Astrocyte (in vitro differentiated cells and primary cell): Measurements from ENCODE around the gene PAPPA2. TPM values are rescaled to one million over a fixed set of nuclear protein-coding genes. Genes with fewer than 3 reads are reported as not detected.

Experiments used
- DNase-seq: peaks from one replicate; pipeline ENCODE4 v3.0.0-alpha.2; 2010; ENCODE audit warnings: low read depth
- FAIRE-seq: peaks from 2 replicates; lab custom pipeline; 2011; peaks lifted over from hg19 to GRCh38; lab: Jason Lieb, UNC
- H2AFZ ChIP-seq: 2 replicates; pipeline ENCODE4 v1.6.0; 2012; ENCODE audit warnings: low read depth, low read length, inconsistent platforms
- H3K27ac ChIP-seq: 2 replicates; pipeline ENCODE4 v1.5.1; 2011; ENCODE audit warnings: low read depth, low read length, inconsistent platforms
- H3K27me3 ChIP-seq: 2 replicates; pipeline ENCODE4 v1.6.0; 2011; ENCODE audit warnings: low read length, inconsistent platforms; ENCODE audit not compliant: insufficient read depth
- H3K36me3 ChIP-seq: 2 replicates; pipeline ENCODE4 v1.5.1; 2011; ENCODE audit warnings: low read length, inconsistent platforms; ENCODE audit not compliant: insufficient read depth
- H3K4me1 ChIP-seq: 2 replicates; pipeline ENCODE4 v1.5.1; 2011; ENCODE audit warnings: low read length, inconsistent platforms; ENCODE audit not compliant: insufficient read depth
- H3K4me2 ChIP-seq: 2 replicates; pipeline ENCODE4 v1.6.0; 2012; ENCODE audit warnings: low read length, inconsistent platforms
- H3K4me3 ChIP-seq: 2 replicates; pipeline ENCODE4 v1.5.1; 2011; ENCODE audit warnings: low read depth, mild to moderate bottlenecking, low read length, inconsistent platforms; ENCODE audit not compliant: insufficient read depth
- H3K79me2 ChIP-seq: 2 replicates; pipeline ENCODE4 v1.6.0; 2012; ENCODE audit warnings: mild to moderate bottlenecking, low read length, inconsistent platforms; ENCODE audit not compliant: insufficient read depth
- H3K9ac ChIP-seq: 2 replicates; pipeline ENCODE4 v1.6.0; 2012; ENCODE audit warnings: mild to moderate bottlenecking, low read length, inconsistent platforms
- H3K9me3 ChIP-seq: 2 replicates; pipeline ENCODE4 v1.5.1; 2012; ENCODE audit warnings: low read depth, mild to moderate bottlenecking, low read length, inconsistent platforms; ENCODE audit not compliant: insufficient read depth
- H4K20me1 ChIP-seq: 2 replicates; pipeline ENCODE4 v1.6.0; 2012; ENCODE audit warnings: low read length, inconsistent platforms; ENCODE audit not compliant: insufficient read depth
- H3K27ac Mint-ChIP-seq: one replicate; pipeline ENCODE4 v1.8.0; 2021; ENCODE audit warnings: mild to moderate bottlenecking, mixed read lengths; ENCODE audit not compliant: unreplicated experiment
- H3K27me3 Mint-ChIP-seq: one replicate; pipeline ENCODE4 v1.8.0; 2021; ENCODE audit warnings: low read depth, mixed read lengths; ENCODE audit not compliant: unreplicated experiment
- H3K36me3 Mint-ChIP-seq: one replicate; pipeline ENCODE4 v1.8.0; 2021; ENCODE audit warnings: low read depth, mixed read lengths; ENCODE audit not compliant: unreplicated experiment
- H3K4me1 Mint-ChIP-seq: one replicate; pipeline ENCODE4 v1.8.0; 2021; ENCODE audit warnings: low read depth, mixed read lengths; ENCODE audit not compliant: unreplicated experiment
- H3K4me3 Mint-ChIP-seq: one replicate; pipeline ENCODE4 v1.8.0; 2021; ENCODE audit warnings: mild to moderate bottlenecking, moderate library complexity, mixed read lengths; ENCODE audit not compliant: unreplicated experiment
- H3K9me3 Mint-ChIP-seq: one replicate; pipeline ENCODE4 v1.8.0; 2021; ENCODE audit warnings: mild to moderate bottlenecking, mixed read lengths; ENCODE audit not compliant: unreplicated experiment
- CTCF ChIP-seq: IDR thresholded peaks from 2 replicates; pipeline ENCODE4 v1.5.1; 2011; ENCODE audit warnings: low read depth, mild to moderate bottlenecking, inconsistent platforms, low read length, moderate library complexity; ENCODE audit not compliant: insufficient read depth
- EZH2 ChIP-seq: IDR thresholded peaks from 2 replicates; pipeline ENCODE4 v1.6.1; 2012; ENCODE audit warnings: mild to moderate bottlenecking, low read length, inconsistent platforms; ENCODE audit not compliant: insufficient read depth
- total RNA-seq: library from RNA; stranded (reverse); gene quantifications from 2 replicates; pipeline ENCODE4 v1.2.1, GENCODE V29; 2021

The PAPPA2 gene
- total RNA-seq, 1 donor from 2014 or later = 19.0 TPM

GRCh38 chr1:176499671-176500070 lies 36.7 kb downstream of the PAPPA2 start:
- Histone ChIP-seq H3K4me1 (no peaks in the 10 kb centered on the region), H3K4me3 (no peak overlapping the region), H4K20me1 (no peaks in the 10 kb centered on the region), H3K36me3 (no peaks in the 10 kb centered on the region), H2AFZ (no peak overlapping the region), H3K9ac (no peak overlapping the region), H3K27me3 (no peaks in the 10 kb centered on the region), H3K4me2 (no peak overlapping the region), H3K27ac (no peak overlapping the region), H3K9me3 (no peaks in the 10 kb centered on the region), H3K79me2 (no peaks in the 10 kb centered on the region)
- H3K27me3 Mint-ChIP-seq = peaks cover 3% of the 10 kb centered on the region
- no peaks in the 10 kb centered on the region for H3K36me3 Mint-ChIP-seq
- no peak for TF ChIP-seq CTCF
- no peak for TF ChIP-seq EZH2
- no peak overlapping the region for H3K27ac Mint-ChIP-seq
- H3K4me1 Mint-ChIP-seq = peaks cover 8% of the 10 kb centered on the region
- no peak overlapping the region for H3K4me3 Mint-ChIP-seq
- no peak for DNase-seq
- H3K9me3 Mint-ChIP-seq = no peaks in the 10 kb centered on the region
- no peak for FAIRE-seq

- H2AFZ ChIP-seq = no peak overlapping the region
- H3K4me3 ChIP-seq = no peak overlapping the region
- no peaks in the 10 kb centered on the region for H3K36me3 ChIP-seq
Observed at GRCh38 chr1:176501599-176501998, 38.6 kb downstream of the PAPPA2 start.

More at GRCh38 chr1:176501599-176501998, 38.6 kb downstream of the PAPPA2 start:
- no peak overlapping the region for H3K9ac ChIP-seq
- Mint-ChIP-seq H3K9me3 (peaks cover 3% of the 10 kb centered on the region), H3K27ac (no peak overlapping the region), H3K4me1 (peaks cover 8% of the 10 kb centered on the region), H3K36me3 (no peaks in the 10 kb centered on the region), H3K4me3 (no peak overlapping the region), H3K27me3 (peaks cover 3% of the 10 kb centered on the region)
- DNase-seq (no peak), FAIRE-seq (no peak)
- no peak for TF ChIP-seq CTCF
- TF ChIP-seq EZH2 = no peak
- no peak overlapping the region for H3K27ac ChIP-seq
- no peaks in the 10 kb centered on the region for H3K79me2 ChIP-seq
- no peak overlapping the region for H3K4me2 ChIP-seq
- no peaks in the 10 kb centered on the region for H3K4me1 ChIP-seq
- no peaks in the 10 kb centered on the region for H4K20me1 ChIP-seq
- H3K27me3 ChIP-seq = no peaks in the 10 kb centered on the region
- no peaks in the 10 kb centered on the region for H3K9me3 ChIP-seq
